Duodenal mucosa (tissue), 2 donors: Measurements from ENCODE around the gene YTHDF2.
"Not testable (repeated sequence)": the region's sequence is repeated elsewhere in the genome, so short reads cannot be mapped to it uniquely, and the experiment has no call there.

Experiments
- H3K27ac ChIP-seq: one replicate; pipeline ENCODE4 v1.7.0; 2013; ENCODE audit warnings: low read depth, low read length
- H3K27me3 ChIP-seq, 2 donors: one replicate each; pipeline ENCODE4 v1.7.0; 2013; ENCODE audit warnings: low read length in 2 of 2, control low read depth in 1 of 2; ENCODE audit not compliant: insufficient read depth in 2 of 2, control insufficient read depth in 1 of 2
- H3K36me3 ChIP-seq, 2 donors: one replicate each; pipeline ENCODE4 v1.7.0; 2013; ENCODE audit warnings: low read length in 2 of 2, control low read depth in 1 of 2; ENCODE audit not compliant: insufficient read depth in 2 of 2, control insufficient read depth in 1 of 2
- H3K4me1 ChIP-seq, 2 donors: one replicate each; pipeline ENCODE4 v1.7.0; 2013; ENCODE audit warnings: low read length in 2 of 2, control low read depth in 1 of 2; ENCODE audit not compliant: insufficient read depth in 2 of 2, control insufficient read depth in 1 of 2
- H3K4me3 ChIP-seq, 2 donors: one replicate each; pipeline ENCODE4 v1.7.0; 2013; ENCODE audit warnings: low read length in 2 of 2, low read depth in 1 of 2
- H3K9ac ChIP-seq, 2 donors: one replicate each; pipeline ENCODE4 v1.7.0; 2013; ENCODE audit warnings: low read length in 2 of 2, low read depth in 1 of 2
- H3K9me3 ChIP-seq, 2 donors: one replicate each; pipeline ENCODE4 v1.7.0; 2013; ENCODE audit warnings: low read length in 2 of 2, control low read depth in 1 of 2; ENCODE audit not compliant: control insufficient read depth in 1 of 2

The YTHDF2 gene

DNA sequence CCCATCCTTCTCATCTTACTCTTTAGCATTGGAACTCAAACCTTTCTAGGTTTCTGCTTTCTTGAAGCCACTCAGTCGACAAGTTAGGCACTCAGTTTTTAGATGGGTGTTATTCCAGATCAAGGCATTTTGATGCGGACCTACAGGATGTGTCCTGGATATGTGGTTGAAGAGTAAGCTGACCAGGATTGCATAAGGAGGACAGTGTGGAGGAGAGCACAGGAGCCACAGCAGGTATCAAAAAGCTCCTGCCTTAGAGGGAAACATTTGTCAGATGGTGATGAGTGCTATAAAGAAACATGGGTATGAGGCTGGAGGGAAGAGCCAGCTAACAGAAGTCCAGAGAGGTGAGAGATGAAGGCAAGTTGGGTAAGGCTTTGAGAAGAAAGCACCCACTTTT is 41.3 kb downstream of the YTHDF2 start:
- Histone ChIP-seq H3K9me3 (no peaks in the 10 kb centered on the region), H3K4me1 (peaks cover 4 to 10% of the 10 kb centered on the region in 2 donors), H3K36me3 (no peaks in the 10 kb centered on the region), H3K9ac (no peak overlapping the region), H3K27ac (no peak overlapping the region), H3K27me3 (no peaks in the 10 kb centered on the region), H3K4me3 (no peak overlapping the region)

DNA sequence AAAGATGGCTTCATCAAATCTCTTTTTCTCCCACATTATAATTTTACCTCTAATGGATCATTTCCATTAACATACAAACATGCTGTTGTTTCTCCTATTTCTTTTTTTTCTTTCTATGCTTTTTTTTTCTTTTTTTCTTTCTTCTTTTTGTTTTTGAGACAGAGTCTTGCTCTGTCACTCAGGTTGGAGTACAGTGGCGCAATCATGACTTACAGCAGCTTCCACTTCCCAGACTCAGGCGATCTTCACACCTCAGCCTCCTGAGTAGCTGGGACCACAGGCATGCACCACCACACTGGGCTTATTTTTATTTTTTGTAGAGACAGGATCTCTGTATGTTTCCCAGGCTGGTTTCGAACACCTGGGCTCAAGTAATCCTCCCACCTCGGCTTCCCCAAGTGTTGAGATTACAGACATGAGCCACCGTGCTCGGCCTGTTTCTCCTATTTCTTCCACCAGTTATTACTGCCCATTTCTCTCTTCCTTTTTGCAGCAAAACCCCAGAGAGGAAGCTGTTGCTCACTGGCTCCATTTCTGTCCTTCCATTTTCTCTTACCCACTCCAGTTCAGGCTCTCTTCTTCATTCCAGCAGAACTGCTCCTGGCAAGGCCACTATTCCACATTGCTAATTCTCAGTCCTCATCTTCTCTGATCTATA is 43.1 kb downstream of the YTHDF2 start:
- no peak overlapping the region for H3K9ac ChIP-seq
- H3K9me3 ChIP-seq: no peaks in the 10 kb centered on the region
- no peak overlapping the region for H3K27ac ChIP-seq
- no peak overlapping the region for H3K4me3 ChIP-seq
- no peaks in the 10 kb centered on the region for H3K27me3 ChIP-seq
- peaks cover 4 to 6% of the 10 kb centered on the region in 2 donors for H3K4me1 ChIP-seq
- H3K36me3 ChIP-seq: no peaks in the 10 kb centered on the region

DNA sequence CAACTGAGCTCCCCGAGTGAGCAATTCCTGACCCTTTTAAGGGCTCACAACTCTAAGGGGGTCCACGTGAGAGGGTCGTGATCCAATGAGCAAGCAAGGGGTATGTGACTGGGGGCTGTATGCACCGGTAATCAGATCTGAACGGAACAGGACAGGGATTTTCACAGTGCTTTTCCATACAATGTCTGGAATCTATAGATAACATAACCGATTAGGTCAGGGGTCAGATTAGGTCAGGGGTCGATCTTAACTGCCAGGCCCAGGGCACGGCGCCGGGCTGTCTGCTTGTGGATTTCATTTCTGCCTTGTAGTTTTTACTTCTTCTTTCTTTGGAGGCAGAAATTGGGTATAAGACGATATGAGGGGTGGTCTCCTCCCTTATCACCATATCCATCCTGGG is 44.6 kb downstream of the YTHDF2 start:
- no peaks in the 10 kb centered on the region for H3K9me3 ChIP-seq

DNA sequence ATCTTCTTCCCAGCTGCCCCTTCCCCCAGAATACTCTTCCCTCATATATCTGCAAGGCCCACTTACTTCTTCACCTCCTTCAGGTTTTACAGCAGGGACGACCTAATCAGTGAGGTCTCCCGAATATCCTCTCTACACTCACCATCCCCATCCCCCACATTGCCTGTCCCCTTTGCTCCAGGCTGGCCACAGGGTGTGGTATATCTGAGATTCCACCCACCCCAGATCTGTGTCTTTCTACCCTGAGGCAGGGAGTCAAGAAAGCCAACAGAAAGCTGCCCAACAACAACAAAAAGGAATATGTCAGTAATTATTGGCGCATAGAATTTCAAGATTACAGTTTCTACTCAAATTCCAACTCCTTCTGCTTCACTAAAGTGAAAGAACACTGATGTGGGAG is 45.3 kb downstream of the YTHDF2 start:
- Histone ChIP-seq H3K9ac (no peak overlapping the region), H3K27me3 (no peaks in the 10 kb centered on the region), H3K4me3 (no peak overlapping the region), H3K9me3 (no peaks in the 10 kb centered on the region), H3K27ac (no peak overlapping the region), H3K36me3 (no peaks in the 10 kb centered on the region), H3K4me1 (no peaks in the 10 kb centered on the region)

More for the DNA sequence above, 44.6 kb downstream of the YTHDF2 start:
- H3K9ac ChIP-seq: no peak overlapping the region
- no peak overlapping the region for H3K4me3 ChIP-seq
- H3K27me3 ChIP-seq: no peaks in the 10 kb centered on the region
- H3K27ac ChIP-seq: no peak overlapping the region
- H3K36me3 ChIP-seq: no peaks in the 10 kb centered on the region
- H3K4me1 ChIP-seq: no peaks in the 10 kb centered on the region

DNA sequence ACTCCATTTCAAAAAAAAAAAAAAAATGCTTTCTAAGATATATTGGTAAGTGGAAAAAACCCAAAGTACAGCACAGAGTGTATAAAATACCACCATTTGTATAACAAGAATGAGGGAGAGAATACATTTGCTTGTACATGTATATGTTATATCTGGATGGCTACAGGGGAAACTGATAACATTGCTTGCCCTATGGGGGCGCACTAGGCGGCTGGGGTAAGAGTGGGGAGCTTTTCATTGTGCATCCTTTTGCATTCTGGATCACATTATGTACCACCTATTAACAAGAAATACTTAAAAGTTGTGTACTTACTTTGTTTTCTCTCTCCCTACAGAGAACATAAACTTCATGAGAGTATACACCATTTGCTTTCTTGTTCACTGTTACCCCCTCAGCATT is 46.6 kb downstream of the YTHDF2 start:
- Histone ChIP-seq H3K4me1 (no peaks in the 10 kb centered on the region), H3K36me3 (no peaks in the 10 kb centered on the region), H3K27ac (no peak overlapping the region), H3K9me3 (no peaks in the 10 kb centered on the region), H3K27me3 (no peaks in the 10 kb centered on the region), H3K4me3 (no peak overlapping the region), H3K9ac (no peak overlapping the region)

DNA sequence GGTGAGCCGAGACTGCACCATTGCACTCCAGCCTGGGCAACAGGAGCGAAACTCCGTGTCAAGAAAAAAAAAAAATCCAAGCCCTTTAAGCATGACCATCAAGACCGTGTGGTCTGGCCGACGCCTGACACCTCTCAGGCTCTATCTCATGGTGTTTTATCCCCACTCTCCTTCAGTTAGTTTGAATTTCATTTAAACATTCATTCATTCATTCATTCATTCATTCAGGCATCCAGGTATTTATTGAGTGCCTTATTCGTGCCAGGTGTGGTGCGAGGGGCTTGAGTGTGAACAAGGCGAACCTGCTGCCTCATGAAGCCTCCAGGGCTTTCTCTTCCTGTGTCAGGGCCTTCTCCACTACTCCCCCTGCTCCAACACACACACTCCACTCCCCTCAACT is 52.7 kb downstream of the YTHDF2 start:
- no peaks in the 10 kb centered on the region for H3K4me1 ChIP-seq
- no peaks in the 10 kb centered on the region for H3K36me3 ChIP-seq
- H3K27me3 ChIP-seq: peaks cover 0 to 4% of the 10 kb centered on the region in 2 donors
- H3K4me3 ChIP-seq: no peak overlapping the region
- no peaks in the 10 kb centered on the region for H3K9me3 ChIP-seq
- H3K9ac ChIP-seq: no peak overlapping the region
- H3K27ac ChIP-seq: no peak overlapping the region

DNA sequence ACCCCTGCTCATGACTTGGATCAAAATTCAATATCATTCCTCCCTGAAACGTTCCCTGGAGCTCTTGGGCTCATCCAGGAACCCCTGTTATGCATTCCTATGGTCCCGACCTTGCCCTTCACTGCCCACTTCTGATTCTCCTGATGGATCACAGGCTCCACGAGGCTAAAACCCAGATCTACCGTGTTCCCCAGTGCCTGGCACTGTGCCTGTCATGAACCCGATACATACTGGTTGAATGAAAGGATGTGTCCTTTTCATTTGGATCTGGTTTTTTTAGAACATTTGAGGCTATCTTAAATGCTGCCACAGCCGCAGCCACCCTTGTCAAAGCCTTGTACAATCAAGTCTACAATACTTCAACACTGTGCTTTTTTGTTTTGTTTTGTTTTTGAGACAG is 53.1 kb downstream of the YTHDF2 start:
- H3K27me3 ChIP-seq: peaks cover 0 to 4% of the 10 kb centered on the region in 2 donors
- H3K4me1 ChIP-seq: no peaks in the 10 kb centered on the region
- H3K4me3 ChIP-seq: no peak overlapping the region
- H3K9ac ChIP-seq: no peak overlapping the region
- H3K36me3 ChIP-seq: no peaks in the 10 kb centered on the region
- H3K9me3 ChIP-seq: no peaks in the 10 kb centered on the region
- H3K27ac ChIP-seq: no peak overlapping the region

DNA sequence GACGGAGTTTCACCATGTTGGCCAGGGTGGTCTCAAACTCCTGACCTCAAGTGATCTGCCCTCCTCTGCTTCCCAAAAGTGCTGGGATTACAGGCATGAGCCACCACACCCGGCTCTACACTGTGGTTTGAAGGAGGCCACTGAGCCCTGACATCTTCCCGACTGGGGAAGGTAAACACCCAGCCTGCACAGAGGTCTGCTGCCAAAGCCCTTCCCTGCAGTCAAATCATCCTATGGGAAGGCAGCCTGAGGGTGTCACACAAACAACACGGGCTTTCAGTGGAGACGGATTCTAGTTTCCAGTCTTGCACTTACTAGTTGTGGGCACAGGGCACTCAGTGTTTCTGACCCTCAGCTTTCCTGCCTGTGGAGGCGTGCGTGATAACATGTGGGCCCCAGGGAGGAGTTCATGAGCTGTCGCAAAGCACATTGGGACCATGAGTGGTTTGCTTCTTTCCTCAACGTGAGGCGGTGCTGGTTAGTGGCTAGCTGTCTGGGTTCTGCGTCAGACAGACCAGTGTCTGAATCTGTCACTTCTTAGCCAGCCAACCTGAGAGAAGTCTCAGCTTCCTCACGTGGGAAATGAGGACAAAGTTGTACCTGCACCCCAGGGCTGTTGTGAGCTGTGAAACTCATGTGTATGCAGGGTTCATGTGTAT is 53.8 kb downstream of the YTHDF2 start:
- no peak overlapping the region for H3K27ac ChIP-seq
- no peaks in the 10 kb centered on the region for H3K9me3 ChIP-seq
- no peaks in the 10 kb centered on the region for H3K36me3 ChIP-seq
- H3K9ac ChIP-seq: no peak overlapping the region
- peaks cover 0 to 4% of the 10 kb centered on the region in 2 donors for H3K27me3 ChIP-seq
- H3K4me1 ChIP-seq: no peaks in the 10 kb centered on the region
- no peak overlapping the region for H3K4me3 ChIP-seq

DNA sequence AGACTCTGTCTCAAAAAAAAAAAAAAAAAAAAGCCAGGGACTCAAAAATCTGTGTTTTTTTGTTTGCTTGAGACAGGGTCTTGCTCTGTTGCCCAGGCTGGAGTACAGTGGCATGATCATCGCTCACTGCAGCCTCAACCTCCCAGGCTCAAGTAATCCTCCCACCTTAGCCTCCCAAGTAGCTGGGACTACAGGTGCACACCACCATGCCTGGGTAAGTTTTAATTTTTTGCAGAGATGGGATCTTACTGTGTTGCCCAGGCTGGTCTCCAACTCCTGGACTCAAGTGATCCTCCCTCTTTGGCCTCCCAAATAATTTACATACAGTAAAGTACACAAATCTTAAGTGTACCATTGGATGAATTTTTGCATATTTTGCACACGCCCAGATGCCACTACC is 55.2 kb downstream of the YTHDF2 start:
- H3K4me1 ChIP-seq, H3K4me3 ChIP-seq, H3K9me3 ChIP-seq, H3K27me3 ChIP-seq, H3K36me3 ChIP-seq, H3K9ac ChIP-seq, H3K27ac ChIP-seq: not testable (repeated sequence)

DNA sequence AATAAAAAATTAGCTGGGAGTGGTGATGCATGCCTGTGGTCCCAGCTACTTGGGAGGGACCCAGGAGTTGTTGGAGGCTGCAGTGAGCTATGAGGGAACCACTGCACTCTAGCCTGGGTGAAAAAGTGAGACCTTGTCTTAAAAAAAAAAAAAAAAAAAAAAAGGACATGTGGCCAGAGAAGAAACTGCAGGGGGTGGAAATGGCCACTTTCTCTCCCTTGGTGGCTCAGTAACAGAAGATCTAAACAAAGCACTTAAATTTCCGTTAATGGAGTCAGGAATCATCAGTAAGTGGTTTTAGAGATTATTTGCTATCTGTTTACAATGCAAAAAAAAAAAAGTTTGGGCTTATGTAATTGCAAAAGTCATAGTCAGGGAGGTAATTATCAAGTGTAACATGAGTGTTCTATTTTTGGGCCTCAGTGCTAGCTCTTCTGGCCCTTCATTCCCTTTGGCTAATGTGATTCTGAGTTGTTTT is 55.9 kb downstream of the YTHDF2 start:
- Histone ChIP-seq H3K27ac (no peak overlapping the region), H3K4me1 (no peaks in the 10 kb centered on the region), H3K9ac (no peak overlapping the region), H3K27me3 (peaks cover 0 to 4% of the 10 kb centered on the region in 2 donors), H3K36me3 (no peaks in the 10 kb centered on the region), H3K9me3 (no peaks in the 10 kb centered on the region), H3K4me3 (no peak overlapping the region)
